Measurements from ENCODE around the gene PKNOX1.
"Not testable (repeated sequence)": the region's sequence is repeated elsewhere in the genome, so short reads cannot be mapped to it uniquely, and the experiment has no call there.

DNA sequence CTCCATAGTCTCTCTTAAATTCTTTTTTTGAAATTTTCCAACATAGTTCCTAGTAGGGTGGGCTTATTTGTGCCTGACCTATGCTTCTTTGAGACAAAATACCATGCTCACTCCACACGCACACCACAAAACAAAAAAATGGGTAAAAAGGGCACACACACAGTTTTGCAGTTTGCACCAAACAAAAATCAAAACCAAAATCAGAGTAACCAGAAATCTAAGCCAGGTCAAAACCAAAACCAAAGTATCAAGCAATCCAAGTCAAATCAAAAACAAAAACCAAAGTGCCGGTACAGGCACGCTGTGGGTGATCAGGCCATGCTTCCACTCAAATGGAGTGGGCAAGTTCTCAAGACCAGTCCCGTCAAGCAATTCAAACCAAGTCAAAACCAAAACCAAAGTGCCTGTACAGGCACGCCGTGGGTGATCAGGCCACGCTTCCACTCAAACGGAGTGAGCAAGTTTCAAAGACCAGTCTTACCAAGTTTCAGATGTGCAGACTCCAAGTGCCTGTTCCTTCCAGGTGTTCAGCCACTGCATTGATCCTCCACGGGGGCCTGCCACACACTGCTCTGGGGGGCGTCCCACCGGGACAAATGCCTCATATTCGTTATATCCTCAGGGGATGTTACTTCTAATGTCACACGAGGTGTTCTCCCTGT, 25.1 kb upstream of the PKNOX1 start:
- TF ChIP-seq PPARA (CRISPR knock-in tag; IDR thresholded peaks at IDR 0.05; ENCODE audit: borderline replicate concordance); GLIS3 (CRISPR knock-in tag; IDR thresholded peaks at IDR 0.05); ARNTL (CRISPR knock-in tag; IDR thresholded peaks at IDR 0.05; ENCODE audit: borderline replicate concordance, low read depth); RARB (CRISPR knock-in tag; IDR thresholded peaks at IDR 0.05); ZFP3 (CRISPR knock-in tag; IDR thresholded peaks at IDR 0.05); TCF4 (CRISPR knock-in tag; IDR thresholded peaks at IDR 0.05; ENCODE audit: borderline replicate concordance); OSR1 (CRISPR knock-in tag; IDR thresholded peaks at IDR 0.05): not testable (repeated sequence)
- TF ChIP-seq, protein P1, sequence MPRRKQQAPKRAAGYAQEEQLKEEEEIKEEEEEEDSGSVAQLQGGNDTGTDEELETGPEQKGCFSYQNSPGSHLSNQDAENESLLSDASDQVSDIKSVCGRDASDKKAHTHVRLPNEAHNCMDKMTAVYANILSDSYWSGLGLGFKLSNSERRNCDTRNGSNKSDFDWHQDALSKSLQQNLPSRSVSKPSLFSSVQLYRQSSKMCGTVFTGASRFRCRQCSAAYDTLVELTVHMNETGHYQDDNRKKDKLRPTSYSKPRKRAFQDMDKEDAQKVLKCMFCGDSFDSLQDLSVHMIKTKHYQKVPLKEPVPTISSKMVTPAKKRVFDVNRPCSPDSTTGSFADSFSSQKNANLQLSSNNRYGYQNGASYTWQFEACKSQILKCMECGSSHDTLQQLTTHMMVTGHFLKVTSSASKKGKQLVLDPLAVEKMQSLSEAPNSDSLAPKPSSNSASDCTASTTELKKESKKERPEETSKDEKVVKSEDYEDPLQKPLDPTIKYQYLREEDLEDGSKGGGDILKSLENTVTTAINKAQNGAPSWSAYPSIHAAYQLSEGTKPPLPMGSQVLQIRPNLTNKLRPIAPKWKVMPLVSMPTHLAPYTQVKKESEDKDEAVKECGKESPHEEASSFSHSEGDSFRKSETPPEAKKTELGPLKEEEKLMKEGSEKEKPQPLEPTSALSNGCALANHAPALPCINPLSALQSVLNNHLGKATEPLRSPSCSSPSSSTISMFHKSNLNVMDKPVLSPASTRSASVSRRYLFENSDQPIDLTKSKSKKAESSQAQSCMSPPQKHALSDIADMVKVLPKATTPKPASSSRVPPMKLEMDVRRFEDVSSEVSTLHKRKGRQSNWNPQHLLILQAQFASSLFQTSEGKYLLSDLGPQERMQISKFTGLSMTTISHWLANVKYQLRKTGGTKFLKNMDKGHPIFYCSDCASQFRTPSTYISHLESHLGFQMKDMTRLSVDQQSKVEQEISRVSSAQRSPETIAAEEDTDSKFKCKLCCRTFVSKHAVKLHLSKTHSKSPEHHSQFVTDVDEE (CRISPR knock-in tag; IDR thresholded peaks at IDR 0.05): not testable (repeated sequence)
- TF ChIP-seq, protein P2, sequence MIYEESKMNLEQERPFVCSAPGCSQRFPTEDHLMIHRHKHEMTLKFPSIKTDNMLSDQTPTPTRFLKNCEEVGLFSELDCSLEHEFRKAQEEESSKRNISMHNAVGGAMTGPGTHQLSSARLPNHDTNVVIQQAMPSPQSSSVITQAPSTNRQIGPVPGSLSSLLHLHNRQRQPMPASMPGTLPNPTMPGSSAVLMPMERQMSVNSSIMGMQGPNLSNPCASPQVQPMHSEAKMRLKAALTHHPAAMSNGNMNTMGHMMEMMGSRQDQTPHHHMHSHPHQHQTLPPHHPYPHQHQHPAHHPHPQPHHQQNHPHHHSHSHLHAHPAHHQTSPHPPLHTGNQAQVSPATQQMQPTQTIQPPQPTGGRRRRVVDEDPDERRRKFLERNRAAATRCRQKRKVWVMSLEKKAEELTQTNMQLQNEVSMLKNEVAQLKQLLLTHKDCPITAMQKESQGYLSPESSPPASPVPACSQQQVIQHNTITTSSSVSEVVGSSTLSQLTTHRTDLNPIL (CRISPR knock-in tag; IDR thresholded peaks at IDR 0.05; ENCODE audit: low read depth): not testable (repeated sequence)
- TF ChIP-seq, protein P3, sequence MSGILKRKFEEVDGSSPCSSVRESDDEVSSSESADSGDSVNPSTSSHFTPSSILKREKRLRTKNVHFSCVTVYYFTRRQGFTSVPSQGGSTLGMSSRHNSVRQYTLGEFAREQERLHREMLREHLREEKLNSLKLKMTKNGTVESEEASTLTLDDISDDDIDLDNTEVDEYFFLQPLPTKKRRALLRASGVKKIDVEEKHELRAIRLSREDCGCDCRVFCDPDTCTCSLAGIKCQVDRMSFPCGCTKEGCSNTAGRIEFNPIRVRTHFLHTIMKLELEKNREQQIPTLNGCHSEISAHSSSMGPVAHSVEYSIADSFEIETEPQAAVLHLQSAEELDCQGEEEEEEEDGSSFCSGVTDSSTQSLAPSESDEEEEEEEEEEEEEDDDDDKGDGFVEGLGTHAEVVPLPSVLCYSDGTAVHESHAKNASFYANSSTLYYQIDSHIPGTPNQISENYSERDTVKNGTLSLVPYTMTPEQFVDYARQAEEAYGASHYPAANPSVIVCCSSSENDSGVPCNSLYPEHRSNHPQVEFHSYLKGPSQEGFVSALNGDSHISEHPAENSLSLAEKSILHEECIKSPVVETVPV (CRISPR knock-in tag; IDR thresholded peaks at IDR 0.05): not testable (repeated sequence)
- TF ChIP-seq, protein P4, sequence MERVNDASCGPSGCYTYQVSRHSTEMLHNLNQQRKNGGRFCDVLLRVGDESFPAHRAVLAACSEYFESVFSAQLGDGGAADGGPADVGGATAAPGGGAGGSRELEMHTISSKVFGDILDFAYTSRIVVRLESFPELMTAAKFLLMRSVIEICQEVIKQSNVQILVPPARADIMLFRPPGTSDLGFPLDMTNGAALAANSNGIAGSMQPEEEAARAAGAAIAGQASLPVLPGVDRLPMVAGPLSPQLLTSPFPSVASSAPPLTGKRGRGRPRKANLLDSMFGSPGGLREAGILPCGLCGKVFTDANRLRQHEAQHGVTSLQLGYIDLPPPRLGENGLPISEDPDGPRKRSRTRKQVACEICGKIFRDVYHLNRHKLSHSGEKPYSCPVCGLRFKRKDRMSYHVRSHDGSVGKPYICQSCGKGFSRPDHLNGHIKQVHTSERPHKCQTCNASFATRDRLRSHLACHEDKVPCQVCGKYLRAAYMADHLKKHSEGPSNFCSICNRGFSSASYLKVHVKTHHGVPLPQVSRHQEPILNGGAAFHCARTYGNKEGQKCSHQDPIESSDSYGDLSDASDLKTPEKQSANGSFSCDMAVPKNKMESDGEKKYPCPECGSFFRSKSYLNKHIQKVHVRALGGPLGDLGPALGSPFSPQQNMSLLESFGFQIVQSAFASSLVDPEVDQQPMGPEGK (CRISPR knock-in tag; IDR thresholded peaks at IDR 0.05; ENCODE audit: borderline replicate concordance): not testable (repeated sequence)
